Uterus (tissue), 4 donors: ENCODE data around the gene EPOP. TPM values are rescaled to one million over a fixed set of nuclear protein-coding genes. Genes with fewer than 3 reads are reported as not detected.

Source experiments
- DNase-seq, 2 donors: peaks; one replicate each; pipeline ENCODE4 v3.0.0-alpha.2; 2019 to 2020
- H3K27ac ChIP-seq, 2 donors: fragments of 200-600 bp; sonication (generic); 1 replicate in 1 of 2; 2 replicates in 1 of 2; pipeline ENCODE4 v1.5.1; 2016 to 2018
- H3K27me3 ChIP-seq, 2 donors: fragments of 200-600 bp; sonication (generic); one replicate each; pipeline ENCODE4 v1.5.1; 2018 to 2019; ENCODE audit warnings: control low read depth in 1 of 2
- H3K36me3 ChIP-seq, 2 donors: fragments of 200-600 bp; sonication (generic); one replicate each; pipeline ENCODE4 v1.5.1; 2019; ENCODE audit warnings: control low read depth in 1 of 2
- H3K4me1 ChIP-seq, 2 donors: fragments of 200-600 bp; sonication (generic); one replicate each; pipeline ENCODE4 v1.5.1; 2018 to 2019; ENCODE audit warnings: control low read depth in 1 of 2
- H3K4me3 ChIP-seq, 2 donors: fragments of 200-600 bp; sonication (generic); 1 replicate in 1 of 2; 2 replicates in 1 of 2; pipeline ENCODE4 v1.5.1; 2018 to 2019; ENCODE audit warnings: mild to moderate bottlenecking in 1 of 2
- H3K9me3 ChIP-seq, 2 donors: fragments of 200-600 bp; sonication (generic); one replicate each; pipeline ENCODE4 v1.5.1; 2019; ENCODE audit warnings: control low read depth in 1 of 2
- POLR2A ChIP-seq, 2 donors: fragments of 450-650 bp; IDR thresholded peaks; one replicate each; pipeline ENCODE4 v1.6.1; 2016; ENCODE audit warnings: antibody characterized with exemption in 2 of 2, mild to moderate bottlenecking in 1 of 2, moderate library complexity in 1 of 2
- intact Hi-C: fragments of 100-400 bp; cut with DNase I; formaldehyde crosslinking; loops from one replicate; pipeline ENCODE4 v1.15.1; 2023; ENCODE audit warnings: low total_unique reads
- total RNA-seq, 4 donors: library from RNA; depleted of rRNA in 3 of 4; stranded (reverse); fragments of >200 nt in 3 of 4; gene quantifications; one replicate each; pipeline versions ENCODE4 v1.1.0 to v1.2.4, GENCODE V29; 2014 to 2023
- TF ChIP-seq, protein P1 (sequence below), 4 experiments: fragments of 200-600 bp in 2 of 4; fragments of 450-650 bp in 2 of 4; sonication (generic) in 2 of 4; IDR thresholded peaks; one replicate each; pipeline ENCODE4 v1.5.1; 2016 to 2019; ENCODE audit warnings: antibody characterized with exemption in 4 of 4, mild to moderate bottlenecking in 2 of 4, moderate library complexity in 1 of 4
- donor health status: DM: yes; HTN: yes; CAD: no.

EPOP gene
- total RNA-seq, 4 donors from 2014 or later: under 0.01 to 1.1 (median 1.0) TPM; not detected in 1

DNA sequence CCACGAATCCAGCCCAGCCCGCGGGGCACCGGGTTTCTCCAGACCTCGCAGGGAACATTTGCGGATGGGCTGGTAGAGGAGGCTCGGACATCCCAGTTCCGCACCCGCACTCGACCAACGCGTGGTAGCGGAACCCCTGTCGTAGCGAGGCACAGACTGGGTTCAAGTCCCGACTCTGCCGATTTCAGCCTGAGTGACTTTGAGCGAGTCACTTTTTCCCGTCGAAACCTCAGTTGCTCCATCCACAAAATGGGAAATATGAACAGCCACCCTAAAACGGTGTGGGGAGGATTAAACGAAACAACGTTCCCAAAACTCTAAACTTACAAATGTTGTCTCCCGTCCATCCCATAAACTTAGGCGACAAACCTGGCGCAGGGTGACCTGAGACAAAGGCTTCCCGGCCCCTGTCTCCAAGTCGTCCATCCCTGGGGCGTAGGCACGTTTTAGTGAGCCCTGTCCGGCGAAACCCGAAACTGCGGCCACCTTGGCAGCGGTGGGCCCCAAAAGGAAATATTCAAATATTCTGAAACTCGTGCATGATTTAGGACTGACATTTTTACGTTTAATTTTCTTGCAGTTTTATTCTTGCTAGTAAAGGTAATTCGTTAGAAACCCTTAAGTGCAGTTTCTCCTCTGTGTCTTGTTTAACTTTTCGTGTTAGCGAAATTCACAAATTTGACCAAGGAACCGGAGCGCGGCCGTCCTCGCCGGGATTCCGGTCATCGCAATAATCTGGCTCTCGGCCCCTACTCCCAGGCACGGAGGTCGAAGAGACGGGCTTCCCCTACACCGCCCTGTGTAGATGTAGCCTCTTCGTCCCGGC is 28.4 kb upstream of the EPOP start:
- H3K36me3 ChIP-seq: no peaks in the 10 kb centered on the region
- peak overlapping the region; percentile 94 to 95 for H3K27ac ChIP-seq
- peak overlapping the region; percentile 84 to 93 for H3K4me3 ChIP-seq
- TF ChIP-seq POLR2A (IDR thresholded peaks at IDR 0.05): no peak
- TF ChIP-seq, protein P1, sequence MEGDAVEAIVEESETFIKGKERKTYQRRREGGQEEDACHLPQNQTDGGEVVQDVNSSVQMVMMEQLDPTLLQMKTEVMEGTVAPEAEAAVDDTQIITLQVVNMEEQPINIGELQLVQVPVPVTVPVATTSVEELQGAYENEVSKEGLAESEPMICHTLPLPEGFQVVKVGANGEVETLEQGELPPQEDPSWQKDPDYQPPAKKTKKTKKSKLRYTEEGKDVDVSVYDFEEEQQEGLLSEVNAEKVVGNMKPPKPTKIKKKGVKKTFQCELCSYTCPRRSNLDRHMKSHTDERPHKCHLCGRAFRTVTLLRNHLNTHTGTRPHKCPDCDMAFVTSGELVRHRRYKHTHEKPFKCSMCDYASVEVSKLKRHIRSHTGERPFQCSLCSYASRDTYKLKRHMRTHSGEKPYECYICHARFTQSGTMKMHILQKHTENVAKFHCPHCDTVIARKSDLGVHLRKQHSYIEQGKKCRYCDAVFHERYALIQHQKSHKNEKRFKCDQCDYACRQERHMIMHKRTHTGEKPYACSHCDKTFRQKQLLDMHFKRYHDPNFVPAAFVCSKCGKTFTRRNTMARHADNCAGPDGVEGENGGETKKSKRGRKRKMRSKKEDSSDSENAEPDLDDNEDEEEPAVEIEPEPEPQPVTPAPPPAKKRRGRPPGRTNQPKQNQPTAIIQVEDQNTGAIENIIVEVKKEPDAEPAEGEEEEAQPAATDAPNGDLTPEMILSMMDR (IDR thresholded peaks at IDR 0.05): no peak
- intact Hi-C loops: no loop called here
- H3K27me3 ChIP-seq: no peaks in the 10 kb centered on the region
- no peak for DNase-seq
- peaks cover 0 to 6% of the 10 kb centered on the region in 2 donors for H3K4me1 ChIP-seq
- no peaks in the 10 kb centered on the region for H3K9me3 ChIP-seq

DNA sequence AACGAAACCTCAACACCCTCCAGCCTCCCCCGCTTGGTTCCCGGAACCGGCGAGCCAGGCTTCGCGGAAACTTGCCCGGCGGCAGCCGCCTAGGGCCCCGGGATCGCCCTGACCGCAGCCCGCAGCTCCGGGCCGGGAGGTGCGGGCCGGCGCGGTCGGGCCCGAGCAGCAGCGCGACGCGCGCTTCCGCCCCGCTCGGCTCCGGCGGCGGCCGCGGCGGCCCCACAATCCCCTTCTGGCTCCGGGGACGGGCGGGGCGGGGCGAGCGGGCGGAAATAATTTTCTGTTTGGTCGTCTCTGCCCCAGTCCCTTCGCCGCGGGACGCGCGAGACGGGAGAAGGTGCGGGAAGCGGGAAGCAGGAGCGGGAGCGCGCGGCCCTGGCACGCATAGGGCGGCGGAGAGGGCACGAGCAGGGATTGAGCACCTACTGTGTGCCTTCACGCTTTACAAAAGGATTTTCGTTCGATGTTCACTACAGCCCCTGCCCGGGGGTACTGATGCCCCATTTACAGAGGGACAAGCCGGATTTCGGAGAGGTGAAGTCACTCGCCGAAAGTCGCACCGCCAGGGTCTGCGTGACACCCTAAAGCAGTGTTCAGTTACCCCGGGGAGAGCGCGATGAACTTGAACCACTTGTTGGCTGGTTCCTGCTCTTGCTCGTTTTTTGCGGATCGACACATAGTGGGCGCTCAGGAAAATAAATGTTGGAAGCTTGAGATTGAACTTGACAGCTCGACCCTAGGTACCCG is 27.6 kb upstream of the EPOP start:
- no peaks in the 10 kb centered on the region for H3K9me3 ChIP-seq
- intact Hi-C loops: no loop called here
- H3K27me3 ChIP-seq: no peaks in the 10 kb centered on the region
- H3K4me1 ChIP-seq: peaks cover 0 to 6% of the 10 kb centered on the region in 2 donors
- H3K36me3 ChIP-seq: no peaks in the 10 kb centered on the region
- H3K4me3 ChIP-seq: peak overlapping the region; percentile 84 to 93
- TF ChIP-seq, protein P1 (IDR thresholded peaks at IDR 0.05): peak in 1 of 4 experiments; percentile 6
- TF ChIP-seq POLR2A (IDR thresholded peaks at IDR 0.05): peak; percentile 25 to 85
- peak overlapping the region; percentile 94 to 95 for H3K27ac ChIP-seq
- peak; percentile 85 to 88 for DNase-seq

GRCh38 chr17:38701504-38702165 is 26.9 kb upstream of the EPOP start:
- no peak for DNase-seq
- H3K27me3 ChIP-seq: no peaks in the 10 kb centered on the region

GRCh38 chr17:38698760-38699159 is 24.0 kb upstream of the EPOP start:
- Histone ChIP-seq H3K4me1 (no peaks in the 10 kb centered on the region), H3K9me3 (no peaks in the 10 kb centered on the region), H3K4me3 (no peak overlapping the region), H3K27ac (no peak overlapping the region), H3K36me3 (no peaks in the 10 kb centered on the region), H3K27me3 (no peaks in the 10 kb centered on the region)
- DNase-seq: no peak
- intact Hi-C loops: no loop called here
- TF ChIP-seq, protein P1 (IDR thresholded peaks at IDR 0.05): no peak
- no peak for TF ChIP-seq POLR2A (IDR thresholded peaks at IDR 0.05)

More at GRCh38 chr17:38701504-38702165, 26.9 kb upstream of the EPOP start:
- H3K36me3 ChIP-seq: no peaks in the 10 kb centered on the region
- no peaks in the 10 kb centered on the region for H3K9me3 ChIP-seq
- H3K4me3 ChIP-seq: peak overlapping the region; percentile 84 to 93
- H3K4me1 ChIP-seq: no peaks in the 10 kb centered on the region
- peak overlapping the region; percentile 94 to 95 for H3K27ac ChIP-seq
- intact Hi-C loops: no loop called here
- no peak for TF ChIP-seq POLR2A (IDR thresholded peaks at IDR 0.05)
- TF ChIP-seq, protein P1 (IDR thresholded peaks at IDR 0.05): no peak
